ENCODE results near the gene TMEM88. TPM values are rescaled to one million over a fixed set of nuclear protein-coding genes. Genes with fewer than 3 reads are reported as not detected.

TMEM88 gene
- total and polyA plus RNA-seq, 2 of the 8 experiments (the other 6 are each of a cell fraction or from before 2014, with no cell fraction given) = 0.69 to 8.8 TPM

- TF ChIP-seq, protein P1, sequence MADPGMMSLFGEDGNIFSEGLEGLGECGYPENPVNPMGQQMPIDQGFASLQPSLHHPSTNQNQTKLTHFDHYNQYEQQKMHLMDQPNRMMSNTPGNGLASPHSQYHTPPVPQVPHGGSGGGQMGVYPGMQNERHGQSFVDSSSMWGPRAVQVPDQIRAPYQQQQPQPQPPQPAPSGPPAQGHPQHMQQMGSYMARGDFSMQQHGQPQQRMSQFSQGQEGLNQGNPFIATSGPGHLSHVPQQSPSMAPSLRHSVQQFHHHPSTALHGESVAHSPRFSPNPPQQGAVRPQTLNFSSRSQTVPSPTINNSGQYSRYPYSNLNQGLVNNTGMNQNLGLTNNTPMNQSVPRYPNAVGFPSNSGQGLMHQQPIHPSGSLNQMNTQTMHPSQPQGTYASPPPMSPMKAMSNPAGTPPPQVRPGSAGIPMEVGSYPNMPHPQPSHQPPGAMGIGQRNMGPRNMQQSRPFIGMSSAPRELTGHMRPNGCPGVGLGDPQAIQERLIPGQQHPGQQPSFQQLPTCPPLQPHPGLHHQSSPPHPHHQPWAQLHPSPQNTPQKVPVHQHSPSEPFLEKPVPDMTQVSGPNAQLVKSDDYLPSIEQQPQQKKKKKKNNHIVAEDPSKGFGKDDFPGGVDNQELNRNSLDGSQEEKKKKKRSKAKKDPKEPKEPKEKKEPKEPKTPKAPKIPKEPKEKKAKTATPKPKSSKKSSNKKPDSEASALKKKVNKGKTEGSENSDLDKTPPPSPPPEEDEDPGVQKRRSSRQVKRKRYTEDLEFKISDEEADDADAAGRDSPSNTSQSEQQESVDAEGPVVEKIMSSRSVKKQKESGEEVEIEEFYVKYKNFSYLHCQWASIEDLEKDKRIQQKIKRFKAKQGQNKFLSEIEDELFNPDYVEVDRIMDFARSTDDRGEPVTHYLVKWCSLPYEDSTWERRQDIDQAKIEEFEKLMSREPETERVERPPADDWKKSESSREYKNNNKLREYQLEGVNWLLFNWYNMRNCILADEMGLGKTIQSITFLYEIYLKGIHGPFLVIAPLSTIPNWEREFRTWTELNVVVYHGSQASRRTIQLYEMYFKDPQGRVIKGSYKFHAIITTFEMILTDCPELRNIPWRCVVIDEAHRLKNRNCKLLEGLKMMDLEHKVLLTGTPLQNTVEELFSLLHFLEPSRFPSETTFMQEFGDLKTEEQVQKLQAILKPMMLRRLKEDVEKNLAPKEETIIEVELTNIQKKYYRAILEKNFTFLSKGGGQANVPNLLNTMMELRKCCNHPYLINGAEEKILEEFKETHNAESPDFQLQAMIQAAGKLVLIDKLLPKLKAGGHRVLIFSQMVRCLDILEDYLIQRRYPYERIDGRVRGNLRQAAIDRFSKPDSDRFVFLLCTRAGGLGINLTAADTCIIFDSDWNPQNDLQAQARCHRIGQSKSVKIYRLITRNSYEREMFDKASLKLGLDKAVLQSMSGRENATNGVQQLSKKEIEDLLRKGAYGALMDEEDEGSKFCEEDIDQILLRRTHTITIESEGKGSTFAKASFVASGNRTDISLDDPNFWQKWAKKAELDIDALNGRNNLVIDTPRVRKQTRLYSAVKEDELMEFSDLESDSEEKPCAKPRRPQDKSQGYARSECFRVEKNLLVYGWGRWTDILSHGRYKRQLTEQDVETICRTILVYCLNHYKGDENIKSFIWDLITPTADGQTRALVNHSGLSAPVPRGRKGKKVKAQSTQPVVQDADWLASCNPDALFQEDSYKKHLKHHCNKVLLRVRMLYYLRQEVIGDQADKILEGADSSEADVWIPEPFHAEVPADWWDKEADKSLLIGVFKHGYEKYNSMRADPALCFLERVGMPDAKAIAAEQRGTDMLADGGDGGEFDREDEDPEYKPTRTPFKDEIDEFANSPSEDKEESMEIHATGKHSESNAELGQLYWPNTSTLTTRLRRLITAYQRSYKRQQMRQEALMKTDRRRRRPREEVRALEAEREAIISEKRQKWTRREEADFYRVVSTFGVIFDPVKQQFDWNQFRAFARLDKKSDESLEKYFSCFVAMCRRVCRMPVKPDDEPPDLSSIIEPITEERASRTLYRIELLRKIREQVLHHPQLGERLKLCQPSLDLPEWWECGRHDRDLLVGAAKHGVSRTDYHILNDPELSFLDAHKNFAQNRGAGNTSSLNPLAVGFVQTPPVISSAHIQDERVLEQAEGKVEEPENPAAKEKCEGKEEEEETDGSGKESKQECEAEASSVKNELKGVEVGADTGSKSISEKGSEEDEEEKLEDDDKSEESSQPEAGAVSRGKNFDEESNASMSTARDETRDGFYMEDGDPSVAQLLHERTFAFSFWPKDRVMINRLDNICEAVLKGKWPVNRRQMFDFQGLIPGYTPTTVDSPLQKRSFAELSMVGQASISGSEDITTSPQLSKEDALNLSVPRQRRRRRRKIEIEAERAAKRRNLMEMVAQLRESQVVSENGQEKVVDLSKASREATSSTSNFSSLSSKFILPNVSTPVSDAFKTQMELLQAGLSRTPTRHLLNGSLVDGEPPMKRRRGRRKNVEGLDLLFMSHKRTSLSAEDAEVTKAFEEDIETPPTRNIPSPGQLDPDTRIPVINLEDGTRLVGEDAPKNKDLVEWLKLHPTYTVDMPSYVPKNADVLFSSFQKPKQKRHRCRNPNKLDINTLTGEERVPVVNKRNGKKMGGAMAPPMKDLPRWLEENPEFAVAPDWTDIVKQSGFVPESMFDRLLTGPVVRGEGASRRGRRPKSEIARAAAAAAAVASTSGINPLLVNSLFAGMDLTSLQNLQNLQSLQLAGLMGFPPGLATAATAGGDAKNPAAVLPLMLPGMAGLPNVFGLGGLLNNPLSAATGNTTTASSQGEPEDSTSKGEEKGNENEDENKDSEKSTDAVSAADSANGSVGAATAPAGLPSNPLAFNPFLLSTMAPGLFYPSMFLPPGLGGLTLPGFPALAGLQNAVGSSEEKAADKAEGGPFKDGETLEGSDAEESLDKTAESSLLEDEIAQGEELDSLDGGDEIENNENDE (IDR thresholded peaks at IDR 0.05; ENCODE audit: insufficient replicate concordance, low read length) = no peak
- TF ChIP-seq CHD1 (IDR thresholded peaks at IDR 0.05; ENCODE audit: low read depth, low read length) (no peak), SIRT6 (IDR thresholded peaks at IDR 0.05; ENCODE audit: low read length) (no peak), EZH2 (IDR thresholded peaks at IDR 0.05; ENCODE audit: low read depth, low read length, severe bottlenecking) (no peak), TCF12 (IDR thresholded peaks at IDR 0.05; ENCODE audit: low read depth, low read length) (no peak), SIX5 (IDR thresholded peaks at IDR 0.05; ENCODE audit: low read depth, low read length) (no peak), TEAD4 (IDR thresholded peaks at IDR 0.05; ENCODE audit: low read depth, low read length) (no peak), GABPA (IDR thresholded peaks at IDR 0.05; ENCODE audit: borderline replicate concordance, insufficient read depth, low read length) (no peak), CEBPB (IDR thresholded peaks at IDR 0.05; ENCODE audit: low read depth, low read length) (no peak), JUN (IDR thresholded peaks at IDR 0.05; ENCODE audit: low read depth, low read length) (no peak)
Observed at GRCh38 chr17:7881276-7882054, 26.6 kb downstream of the TMEM88 start (continued).
